ENCODE data around the gene F5.

DNA sequence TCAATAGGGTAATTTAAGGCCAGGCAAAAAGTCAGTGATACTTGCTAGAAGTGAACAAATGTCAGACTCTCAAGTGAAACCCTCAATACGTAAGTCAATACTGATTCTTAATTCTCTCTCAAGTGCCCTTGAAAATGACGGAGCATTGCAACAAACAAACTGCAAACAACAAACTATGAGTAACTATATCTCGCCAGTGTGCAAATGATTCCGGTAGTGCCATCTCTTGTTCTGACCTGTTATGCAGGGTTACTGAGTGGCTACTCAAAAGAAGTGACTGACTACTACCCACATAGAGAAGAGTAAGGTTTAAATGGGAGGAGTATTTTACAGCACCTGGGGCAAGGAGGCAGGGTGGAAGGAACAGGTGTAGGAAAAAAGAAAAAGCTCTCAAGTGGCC lies 102.2 kb downstream of the F5 start:
- TF ChIP-seq, protein P1, sequence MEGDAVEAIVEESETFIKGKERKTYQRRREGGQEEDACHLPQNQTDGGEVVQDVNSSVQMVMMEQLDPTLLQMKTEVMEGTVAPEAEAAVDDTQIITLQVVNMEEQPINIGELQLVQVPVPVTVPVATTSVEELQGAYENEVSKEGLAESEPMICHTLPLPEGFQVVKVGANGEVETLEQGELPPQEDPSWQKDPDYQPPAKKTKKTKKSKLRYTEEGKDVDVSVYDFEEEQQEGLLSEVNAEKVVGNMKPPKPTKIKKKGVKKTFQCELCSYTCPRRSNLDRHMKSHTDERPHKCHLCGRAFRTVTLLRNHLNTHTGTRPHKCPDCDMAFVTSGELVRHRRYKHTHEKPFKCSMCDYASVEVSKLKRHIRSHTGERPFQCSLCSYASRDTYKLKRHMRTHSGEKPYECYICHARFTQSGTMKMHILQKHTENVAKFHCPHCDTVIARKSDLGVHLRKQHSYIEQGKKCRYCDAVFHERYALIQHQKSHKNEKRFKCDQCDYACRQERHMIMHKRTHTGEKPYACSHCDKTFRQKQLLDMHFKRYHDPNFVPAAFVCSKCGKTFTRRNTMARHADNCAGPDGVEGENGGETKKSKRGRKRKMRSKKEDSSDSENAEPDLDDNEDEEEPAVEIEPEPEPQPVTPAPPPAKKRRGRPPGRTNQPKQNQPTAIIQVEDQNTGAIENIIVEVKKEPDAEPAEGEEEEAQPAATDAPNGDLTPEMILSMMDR (IDR thresholded peaks at IDR 0.05): no peak
- no peak for TF ChIP-seq POLR2A (IDR thresholded peaks at IDR 0.05)
